ENCODE data around the gene LRMDA. TPM values are rescaled to one million over a fixed set of nuclear protein-coding genes. Genes with fewer than 3 reads are reported as not detected.

LRMDA gene
- total RNA-seq, 1 experiment from 2014 or later, result not detected

DNA sequence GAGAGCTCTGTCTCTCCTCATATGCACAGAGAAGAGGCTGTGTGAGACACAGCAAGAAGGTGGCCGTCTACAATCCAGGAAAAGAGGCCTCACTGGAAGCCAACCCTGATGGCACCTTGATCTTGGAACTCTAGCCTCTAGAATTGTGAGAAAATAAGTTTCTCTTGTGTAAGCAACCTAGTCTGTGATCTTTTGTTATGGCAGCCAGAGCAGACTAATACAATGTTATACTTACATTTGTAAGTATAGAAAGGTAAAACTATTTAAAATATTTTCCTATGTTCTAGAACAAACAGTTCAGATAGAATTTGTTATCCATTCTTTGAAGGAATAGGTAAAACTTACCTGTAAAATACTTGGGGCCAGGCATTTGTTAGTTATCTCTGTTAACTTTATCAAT, 53.3 kb downstream of the LRMDA start:
- ChIA-PET POLR2A (ENCODE audit: low non-redundant PET) (no interaction called here), CTCF (no interaction called here)
- H3K4me3 ChIP-seq (ENCODE audit: low read depth, low read length, poor library complexity, severe bottlenecking), result no peak overlapping the region
- peaks cover 3% of the 10 kb centered on the region for H3K27me3 ChIP-seq (replicated peaks; ENCODE audit: insufficient read depth, low read depth, low read length, poor library complexity)
- no peaks in the 10 kb centered on the region for H3K4me1 ChIP-seq (ENCODE audit: insufficient read depth, low read length, poor library complexity, severe bottlenecking)
- no peaks in the 10 kb centered on the region for H3K9me3 ChIP-seq (ENCODE audit: low read depth, low read length, poor library complexity, severe bottlenecking)
- TF ChIP-seq EZH2 (IDR thresholded peaks at IDR 0.05; ENCODE audit: borderline replicate concordance, low read depth, low read length, poor library complexity, severe bottlenecking), result no peak
- TF ChIP-seq, protein P1, sequence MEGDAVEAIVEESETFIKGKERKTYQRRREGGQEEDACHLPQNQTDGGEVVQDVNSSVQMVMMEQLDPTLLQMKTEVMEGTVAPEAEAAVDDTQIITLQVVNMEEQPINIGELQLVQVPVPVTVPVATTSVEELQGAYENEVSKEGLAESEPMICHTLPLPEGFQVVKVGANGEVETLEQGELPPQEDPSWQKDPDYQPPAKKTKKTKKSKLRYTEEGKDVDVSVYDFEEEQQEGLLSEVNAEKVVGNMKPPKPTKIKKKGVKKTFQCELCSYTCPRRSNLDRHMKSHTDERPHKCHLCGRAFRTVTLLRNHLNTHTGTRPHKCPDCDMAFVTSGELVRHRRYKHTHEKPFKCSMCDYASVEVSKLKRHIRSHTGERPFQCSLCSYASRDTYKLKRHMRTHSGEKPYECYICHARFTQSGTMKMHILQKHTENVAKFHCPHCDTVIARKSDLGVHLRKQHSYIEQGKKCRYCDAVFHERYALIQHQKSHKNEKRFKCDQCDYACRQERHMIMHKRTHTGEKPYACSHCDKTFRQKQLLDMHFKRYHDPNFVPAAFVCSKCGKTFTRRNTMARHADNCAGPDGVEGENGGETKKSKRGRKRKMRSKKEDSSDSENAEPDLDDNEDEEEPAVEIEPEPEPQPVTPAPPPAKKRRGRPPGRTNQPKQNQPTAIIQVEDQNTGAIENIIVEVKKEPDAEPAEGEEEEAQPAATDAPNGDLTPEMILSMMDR (conservative IDR thresholded peaks at IDR 0.05; ENCODE audit: low read depth, low read length), result no peak
- intact Hi-C loops (cut with micrococcal nuclease; ENCODE audit: unreplicated experiment), result no loop called here
- no peaks in the 10 kb centered on the region for H3K36me3 ChIP-seq (ENCODE audit: insufficient read depth, low read length, poor library complexity, severe bottlenecking)
- BruUV-seq (replicated peaks), result no TSS peak
- no peak overlapping the region for H3K27ac ChIP-seq (ENCODE audit: low read depth, low read length, poor library complexity, severe bottlenecking)
- DNase-seq (ENCODE audit: low spot score), result no peak

DNA sequence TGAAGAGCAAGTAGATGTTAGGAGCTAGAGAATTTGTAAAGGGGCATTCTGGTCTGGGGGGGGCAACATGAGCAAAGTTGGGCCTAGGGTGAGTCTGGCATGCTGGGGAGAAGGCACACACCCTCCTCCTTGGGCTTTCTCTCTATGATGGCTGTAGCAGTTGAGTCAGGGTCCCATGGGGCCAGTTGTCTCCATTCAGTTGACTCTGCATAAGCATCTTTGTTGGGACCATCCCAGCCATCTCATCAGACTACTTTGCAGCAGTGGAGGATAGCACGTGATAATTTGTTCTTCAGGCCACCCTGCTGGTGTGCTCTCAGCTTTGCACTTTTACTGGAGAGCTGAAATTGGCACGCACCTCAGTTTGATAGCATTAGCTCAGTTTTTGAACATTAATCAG, 55.2 kb downstream of the LRMDA start:
- Histone ChIP-seq H3K36me3 (ENCODE audit: insufficient read depth, low read length, poor library complexity, severe bottlenecking) (no peaks in the 10 kb centered on the region), H3K4me3 (ENCODE audit: low read depth, low read length, poor library complexity, severe bottlenecking) (no peak overlapping the region), H3K27me3 (replicated peaks; ENCODE audit: insufficient read depth, low read depth, low read length, poor library complexity) (peaks cover 3% of the 10 kb centered on the region), H3K4me1 (ENCODE audit: insufficient read depth, low read length, poor library complexity, severe bottlenecking) (no peaks in the 10 kb centered on the region), H3K9me3 (ENCODE audit: low read depth, low read length, poor library complexity, severe bottlenecking) (no peaks in the 10 kb centered on the region), H3K27ac (ENCODE audit: low read depth, low read length, poor library complexity, severe bottlenecking) (no peak overlapping the region)
- intact Hi-C loops (cut with micrococcal nuclease; ENCODE audit: unreplicated experiment), result no loop called here
- no peak for DNase-seq (ENCODE audit: low spot score)
- ChIA-PET POLR2A (ENCODE audit: low non-redundant PET) (no interaction called here), CTCF (no interaction called here)
- BruUV-seq (replicated peaks), result no TSS peak
- TF ChIP-seq, protein P1 (conservative IDR thresholded peaks at IDR 0.05; ENCODE audit: low read depth, low read length), result no peak
- TF ChIP-seq EZH2 (IDR thresholded peaks at IDR 0.05; ENCODE audit: borderline replicate concordance, low read depth, low read length, poor library complexity, severe bottlenecking), result no peak

DNA sequence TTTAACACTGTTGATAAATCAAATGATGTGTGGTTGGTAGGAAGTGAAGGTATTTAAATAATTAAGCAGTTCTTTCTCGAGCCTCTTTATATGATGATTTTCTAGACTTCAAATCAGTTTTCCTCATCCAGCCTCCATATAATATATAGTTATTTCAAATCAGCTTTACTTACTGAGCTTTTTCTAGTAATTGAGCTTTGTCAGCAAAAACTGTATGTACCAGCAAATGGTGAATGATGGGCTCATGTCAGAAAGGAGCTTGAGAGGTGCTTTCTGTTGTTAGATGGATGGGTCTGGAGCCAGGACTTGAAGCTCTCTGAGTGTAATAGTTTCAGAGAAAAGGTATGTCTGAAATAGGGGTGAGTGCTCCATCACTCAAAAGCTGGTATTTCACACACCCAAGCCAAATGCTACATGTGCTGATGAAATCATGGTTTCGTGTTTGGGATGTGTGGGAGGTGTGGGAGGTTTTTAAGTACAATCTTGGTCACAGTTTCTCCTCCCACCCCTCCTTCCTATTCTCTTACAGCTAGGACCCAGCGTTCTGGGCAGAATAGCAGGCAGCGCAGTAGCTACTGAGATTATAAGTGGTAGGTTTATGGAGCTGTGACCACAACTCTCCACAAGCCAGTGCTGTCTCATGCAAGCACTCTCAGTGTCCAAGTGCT, 55.8 kb downstream of the LRMDA start:
- Histone ChIP-seq H3K27me3 (replicated peaks; ENCODE audit: insufficient read depth, low read depth, low read length, poor library complexity) (peaks cover 4% of the 10 kb centered on the region), H3K27ac (ENCODE audit: low read depth, low read length, poor library complexity, severe bottlenecking) (no peak overlapping the region), H3K4me3 (ENCODE audit: low read depth, low read length, poor library complexity, severe bottlenecking) (no peak overlapping the region), H3K4me1 (ENCODE audit: insufficient read depth, low read length, poor library complexity, severe bottlenecking) (no peaks in the 10 kb centered on the region), H3K36me3 (ENCODE audit: insufficient read depth, low read length, poor library complexity, severe bottlenecking) (no peaks in the 10 kb centered on the region), H3K9me3 (ENCODE audit: low read depth, low read length, poor library complexity, severe bottlenecking) (no peaks in the 10 kb centered on the region)
- DNase-seq (ENCODE audit: low spot score), result no peak
- POLR2A ChIA-PET (ENCODE audit: low non-redundant PET), result no interaction called here
- CTCF ChIA-PET, result no interaction called here
- TF ChIP-seq, protein P1 (conservative IDR thresholded peaks at IDR 0.05; ENCODE audit: low read depth, low read length), result no peak
- no peak for TF ChIP-seq EZH2 (IDR thresholded peaks at IDR 0.05; ENCODE audit: borderline replicate concordance, low read depth, low read length, poor library complexity, severe bottlenecking)
- no TSS peak for BruUV-seq (replicated peaks)
- intact Hi-C loops (cut with micrococcal nuclease; ENCODE audit: unreplicated experiment), result no loop called here
